ENCODE measurements around the gene GIT1. TPM values are rescaled to one million over a fixed set of nuclear protein-coding genes. Genes with fewer than 3 reads are reported as not detected.
"Not testable (repeated sequence)": the region's sequence is repeated elsewhere in the genome, so short reads cannot be mapped to it uniquely, and the experiment has no call there.

The GIT1 gene
- total and polyA plus RNA-seq, 8 donors, result 38.7 to 57.3 (median 40.7) TPM

GRCh38 chr17:29561554-29562517 lies 27.6 kb downstream of the GIT1 start:
- peaks cover 0 to 5% of the 10 kb centered on the region in 2 donors for H3K36me3 ChIP-seq
- H3K4me1 ChIP-seq, result peaks cover 3 to 51% of the 10 kb centered on the region in 2 donors
- intact Hi-C loops (cut with DNase I), result no loop called here
- H3K27me3 ChIP-seq, result peaks cover 0 to 11% of the 10 kb centered on the region in 2 donors
- no peak for TF ChIP-seq CTCF (IDR thresholded peaks at IDR 0.05)
- no peak for ATAC-seq
- H3K9me3 ChIP-seq, result no peaks in the 10 kb centered on the region
- H3K27ac ChIP-seq, result peak overlapping the region in 1 of 2 donors; percentile 10
- no peak overlapping the region for H3K4me3 ChIP-seq
- DNase-seq, result peak in 3 of 4 donors; percentile 14 to 57 (median 39)

DNA sequence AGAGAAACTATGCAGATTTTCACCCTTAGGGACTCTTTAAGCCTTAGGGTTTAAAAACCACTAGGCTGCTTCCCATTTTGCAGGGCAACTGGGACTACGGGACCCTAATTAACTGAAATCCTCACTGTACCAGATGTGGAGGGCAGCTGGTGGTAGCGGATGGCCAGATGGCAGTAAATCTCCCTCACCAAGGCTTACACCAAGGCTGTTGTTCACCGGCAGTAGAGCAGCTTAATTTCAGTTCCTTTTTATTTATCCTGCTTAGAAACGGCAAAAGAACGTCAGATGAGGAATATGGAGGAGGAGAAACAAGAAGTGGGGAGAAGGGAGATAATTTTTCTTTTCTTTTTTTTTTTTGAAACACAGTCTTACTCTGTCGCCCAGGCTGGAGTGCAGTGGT lies 29.1 kb downstream of the GIT1 start:
- no peak overlapping the region for H3K4me3 ChIP-seq
- ATAC-seq (no peak), DNase-seq (no peak)
- no peak for TF ChIP-seq CTCF (IDR thresholded peaks at IDR 0.05)
- no peak overlapping the region for H3K27ac ChIP-seq
- H3K4me1 ChIP-seq, result peaks cover 3 to 36% of the 10 kb centered on the region in 2 donors
- intact Hi-C loops (cut with DNase I), result no loop called here
- peaks cover 0 to 5% of the 10 kb centered on the region in 2 donors for H3K36me3 ChIP-seq
- no peaks in the 10 kb centered on the region for H3K9me3 ChIP-seq
- H3K27me3 ChIP-seq, result no peaks in the 10 kb centered on the region

GRCh38 chr17:29559640-29560039 lies 29.8 kb downstream of the GIT1 start:
- Histone ChIP-seq H3K27ac (no peak overlapping the region), H3K4me3 (no peak overlapping the region), H3K9me3 (no peaks in the 10 kb centered on the region), H3K4me1 (peaks cover 3 to 30% of the 10 kb centered on the region in 2 donors), H3K27me3 (no peaks in the 10 kb centered on the region), H3K36me3 (peaks cover 0 to 5% of the 10 kb centered on the region in 2 donors)
- no peak for ATAC-seq
- intact Hi-C loops (cut with DNase I), result no loop called here
- DNase-seq, result no peak
- TF ChIP-seq CTCF (IDR thresholded peaks at IDR 0.05), result no peak

DNA sequence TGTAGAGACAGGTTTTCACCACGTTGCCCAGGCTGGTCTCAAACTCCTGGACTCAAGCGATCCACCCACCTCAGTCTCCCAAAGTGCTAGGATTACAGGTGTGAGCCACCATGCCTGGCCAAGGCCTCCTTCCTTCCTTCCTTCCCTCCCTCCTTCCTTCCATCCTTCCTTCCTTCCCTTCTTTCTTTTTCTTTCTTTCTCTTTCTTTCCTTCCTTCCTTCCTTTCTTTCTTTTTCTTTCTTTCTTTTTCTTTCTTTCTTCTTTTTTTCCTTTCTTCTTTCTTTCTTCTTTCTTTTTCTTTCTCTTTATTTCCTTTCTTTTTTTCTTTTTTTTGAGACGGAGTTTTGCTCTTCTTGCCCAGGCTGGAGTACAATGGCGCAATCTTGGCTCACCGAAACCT lies 31.3 kb downstream of the GIT1 start:
- ATAC-seq; H3K27ac ChIP-seq; H3K27me3 ChIP-seq; H3K36me3 ChIP-seq; H3K4me3 ChIP-seq; intact Hi-C loops (cut with DNase I); DNase-seq; H3K9me3 ChIP-seq: not testable (repeated sequence)
- peaks cover 3 to 23% of the 10 kb centered on the region in 2 donors for H3K4me1 ChIP-seq

- no peak for ATAC-seq
- Histone ChIP-seq H3K9me3 (no peaks in the 10 kb centered on the region), H3K36me3 (peaks cover 0 to 4% of the 10 kb centered on the region in 2 donors), H3K4me1 (peaks cover under 1 to 19% of the 10 kb centered on the region in 2 donors), H3K27ac (no peak overlapping the region), H3K4me3 (no peak overlapping the region), H3K27me3 (no peaks in the 10 kb centered on the region)
- DNase-seq, result no peak
- intact Hi-C loops (cut with DNase I), result no loop called here
- TF ChIP-seq CTCF (IDR thresholded peaks at IDR 0.05), result no peak
Measured at GRCh38 chr17:29557739-29558116, 31.7 kb downstream of the GIT1 start.
